ENCODE data around the gene WASHC2A.
"Not testable (repeated sequence)": the region's sequence is repeated elsewhere in the genome, so short reads cannot be mapped to it uniquely, and the experiment has no call there.

Gene WASHC2A

GRCh38 chr10:50159856-50160255, 92.1 kb downstream of the WASHC2A start:
- DNase-seq, result not testable (repeated sequence)

DNA sequence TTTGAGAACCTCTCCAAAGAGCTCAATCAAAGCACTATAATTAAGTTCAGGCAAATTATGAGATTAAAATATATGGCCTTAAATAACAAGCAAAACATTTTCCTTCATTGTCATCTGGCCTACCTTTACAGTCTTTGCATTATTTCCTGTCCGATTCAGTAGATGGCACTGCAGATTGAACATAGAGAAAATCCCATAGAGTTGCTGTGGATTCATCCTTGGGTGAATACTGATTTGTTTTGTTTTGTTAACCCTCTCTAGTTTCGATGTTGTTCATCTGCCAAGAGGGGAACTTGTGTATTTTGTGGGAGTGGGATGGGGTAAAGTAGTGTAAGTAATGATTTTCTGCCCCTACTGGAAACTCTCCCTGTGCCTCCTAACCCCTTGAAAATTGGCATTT, 97.3 kb downstream of the WASHC2A start:
- DNase-seq, result not testable (repeated sequence)

GRCh38 chr10:50167833-50168232, 100.1 kb downstream of the WASHC2A start:
- not testable (repeated sequence) for DNase-seq

DNA sequence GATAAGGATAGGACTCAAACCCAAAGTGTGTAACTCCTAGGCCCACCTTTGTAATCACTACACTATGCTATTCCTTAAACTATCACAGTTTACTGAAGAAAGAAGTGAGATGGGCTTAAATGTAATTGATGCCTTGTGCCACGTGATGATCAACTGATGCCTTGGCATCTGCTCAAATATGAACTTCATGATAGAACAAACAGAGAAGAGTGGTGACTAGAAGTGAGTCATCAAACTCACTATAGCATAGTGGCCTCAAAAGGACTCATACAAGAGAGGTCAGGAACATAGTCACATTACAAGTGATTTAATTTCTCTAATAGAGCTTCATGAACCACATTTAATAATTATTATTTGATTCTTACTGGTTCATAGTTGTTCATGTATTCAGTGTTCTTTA, 101.8 kb downstream of the WASHC2A start:
- DNase-seq, result not testable (repeated sequence)

DNA sequence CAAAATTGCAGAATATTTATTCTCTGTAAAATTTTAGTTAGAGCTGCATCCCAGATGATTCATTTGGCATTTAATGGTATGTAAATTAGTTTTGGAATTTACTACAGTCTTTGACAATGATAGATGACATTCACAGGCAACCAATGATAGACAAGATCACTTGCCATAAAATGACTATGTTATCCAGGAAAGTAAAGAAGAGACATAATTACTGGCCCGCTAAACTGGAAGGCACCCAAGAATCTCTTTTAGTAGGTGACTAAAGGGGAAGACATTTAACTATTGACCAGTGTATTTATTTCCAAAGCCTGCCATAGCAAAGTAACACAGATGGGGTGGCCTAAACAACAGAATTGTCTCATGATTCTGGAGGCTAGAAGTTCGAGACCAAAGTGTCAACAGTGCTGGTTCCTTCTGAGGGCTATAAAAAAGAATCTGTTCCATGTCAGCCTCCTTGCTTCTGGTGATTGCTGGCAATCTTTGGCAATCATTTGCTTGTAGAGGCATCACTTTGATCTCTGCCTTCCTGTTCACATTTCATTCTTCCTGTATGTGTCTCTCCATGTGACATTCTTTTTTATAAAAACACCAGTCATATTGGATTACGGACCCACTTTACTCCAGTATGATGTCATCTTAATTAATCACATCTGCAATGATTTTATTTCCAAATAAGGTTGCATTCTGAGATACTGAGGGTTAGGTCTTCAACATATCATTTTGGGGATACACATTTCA, 107.2 kb downstream of the WASHC2A start:
- DNase-seq, result not testable (repeated sequence)
